ENCODE measurements around the gene PRDM2.

The PRDM2 gene

GRCh38 chr1:13664451-13664850 lies 35.5 kb upstream of the PRDM2 start:
- TF ChIP-seq PPARA (CRISPR knock-in tag; IDR thresholded peaks at IDR 0.05; ENCODE audit: borderline replicate concordance) = no peak
- TF ChIP-seq OSR1 (CRISPR knock-in tag; IDR thresholded peaks at IDR 0.05) = no peak
- ATAC-seq = no peak

- no peak for TF ChIP-seq ESRRG (CRISPR knock-in tag; IDR thresholded peaks at IDR 0.05)
- TF ChIP-seq TOX (CRISPR knock-in tag; IDR thresholded peaks at IDR 0.05; ENCODE audit: borderline replicate concordance) = no peak
- ATAC-seq = peak; percentile 17; the same call in 1 of the 3 replicates
These were observed 33.7 kb upstream of the PRDM2 start for GRCh38 chr1:13666317-13666716.

GRCh38 chr1:13667691-13668090 lies 32.3 kb upstream of the PRDM2 start:
- ATAC-seq = no peak
- TF ChIP-seq ZFP3 (CRISPR knock-in tag; IDR thresholded peaks at IDR 0.05) (no peak), OSR1 (CRISPR knock-in tag; IDR thresholded peaks at IDR 0.05) (no peak)

DNA sequence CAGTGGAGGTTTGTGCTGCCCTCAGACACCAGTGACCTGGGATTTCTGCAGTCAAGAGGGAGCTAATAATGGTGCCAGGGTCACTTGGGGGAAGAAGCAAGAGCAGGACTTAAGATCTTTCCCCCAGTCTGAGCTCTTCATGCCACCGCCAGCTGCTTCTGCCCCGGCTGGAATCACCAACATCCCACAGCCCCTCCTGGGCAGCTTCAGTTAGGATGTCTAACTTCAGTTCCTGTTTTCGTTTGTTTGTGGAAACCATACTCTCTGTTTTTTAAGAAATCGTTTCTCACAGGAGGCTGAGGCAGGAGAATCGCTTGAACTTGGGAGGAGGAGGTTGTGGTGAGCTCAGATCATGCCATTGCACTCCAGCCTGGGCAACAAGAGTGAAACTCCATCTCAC lies 25.6 kb upstream of the PRDM2 start:
- no peak for ATAC-seq
- TF ChIP-seq TOX (CRISPR knock-in tag; IDR thresholded peaks at IDR 0.05; ENCODE audit: borderline replicate concordance) (no peak), ZNF8 (CRISPR knock-in tag; IDR thresholded peaks at IDR 0.05) (no peak), ZFP30 (CRISPR knock-in tag; IDR thresholded peaks at IDR 0.05) (no peak), ARNTL (CRISPR knock-in tag; IDR thresholded peaks at IDR 0.05; ENCODE audit: borderline replicate concordance, low read depth) (no peak), CSDC2 (CRISPR knock-in tag; IDR thresholded peaks at IDR 0.05) (no peak), ZC3H10 (CRISPR knock-in tag; IDR thresholded peaks at IDR 0.05) (no peak), PPARA (CRISPR knock-in tag; IDR thresholded peaks at IDR 0.05; ENCODE audit: borderline replicate concordance) (no peak), SNAI2 (CRISPR knock-in tag; IDR thresholded peaks at IDR 0.05) (no peak), ESRRG (CRISPR knock-in tag; IDR thresholded peaks at IDR 0.05) (no peak), RARB (CRISPR knock-in tag; IDR thresholded peaks at IDR 0.05) (no peak), ISL1 (CRISPR knock-in tag; IDR thresholded peaks at IDR 0.05) (no peak), ZFP3 (CRISPR knock-in tag; IDR thresholded peaks at IDR 0.05) (no peak), OSR1 (CRISPR knock-in tag; IDR thresholded peaks at IDR 0.05) (no peak)
- TF ChIP-seq, protein P1, sequence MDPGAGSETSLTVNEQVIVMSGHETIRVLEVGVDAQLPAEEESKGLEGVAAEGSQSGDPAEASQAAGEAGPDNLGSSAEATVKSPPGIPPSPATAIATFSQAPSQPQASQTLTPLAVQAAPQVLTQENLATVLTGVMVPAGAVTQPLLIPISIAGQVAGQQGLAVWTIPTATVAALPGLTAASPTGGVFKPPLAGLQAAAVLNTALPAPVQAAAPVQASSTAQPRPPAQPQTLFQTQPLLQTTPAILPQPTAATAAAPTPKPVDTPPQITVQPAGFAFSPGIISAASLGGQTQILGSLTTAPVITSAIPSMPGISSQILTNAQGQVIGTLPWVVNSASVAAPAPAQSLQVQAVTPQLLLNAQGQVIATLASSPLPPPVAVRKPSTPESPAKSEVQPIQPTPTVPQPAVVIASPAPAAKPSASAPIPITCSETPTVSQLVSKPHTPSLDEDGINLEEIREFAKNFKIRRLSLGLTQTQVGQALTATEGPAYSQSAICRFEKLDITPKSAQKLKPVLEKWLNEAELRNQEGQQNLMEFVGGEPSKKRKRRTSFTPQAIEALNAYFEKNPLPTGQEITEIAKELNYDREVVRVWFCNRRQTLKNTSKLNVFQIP (CRISPR knock-in tag; IDR thresholded peaks at IDR 0.05; ENCODE audit: borderline replicate concordance, low read depth) = no peak
- TF ChIP-seq, protein P2, sequence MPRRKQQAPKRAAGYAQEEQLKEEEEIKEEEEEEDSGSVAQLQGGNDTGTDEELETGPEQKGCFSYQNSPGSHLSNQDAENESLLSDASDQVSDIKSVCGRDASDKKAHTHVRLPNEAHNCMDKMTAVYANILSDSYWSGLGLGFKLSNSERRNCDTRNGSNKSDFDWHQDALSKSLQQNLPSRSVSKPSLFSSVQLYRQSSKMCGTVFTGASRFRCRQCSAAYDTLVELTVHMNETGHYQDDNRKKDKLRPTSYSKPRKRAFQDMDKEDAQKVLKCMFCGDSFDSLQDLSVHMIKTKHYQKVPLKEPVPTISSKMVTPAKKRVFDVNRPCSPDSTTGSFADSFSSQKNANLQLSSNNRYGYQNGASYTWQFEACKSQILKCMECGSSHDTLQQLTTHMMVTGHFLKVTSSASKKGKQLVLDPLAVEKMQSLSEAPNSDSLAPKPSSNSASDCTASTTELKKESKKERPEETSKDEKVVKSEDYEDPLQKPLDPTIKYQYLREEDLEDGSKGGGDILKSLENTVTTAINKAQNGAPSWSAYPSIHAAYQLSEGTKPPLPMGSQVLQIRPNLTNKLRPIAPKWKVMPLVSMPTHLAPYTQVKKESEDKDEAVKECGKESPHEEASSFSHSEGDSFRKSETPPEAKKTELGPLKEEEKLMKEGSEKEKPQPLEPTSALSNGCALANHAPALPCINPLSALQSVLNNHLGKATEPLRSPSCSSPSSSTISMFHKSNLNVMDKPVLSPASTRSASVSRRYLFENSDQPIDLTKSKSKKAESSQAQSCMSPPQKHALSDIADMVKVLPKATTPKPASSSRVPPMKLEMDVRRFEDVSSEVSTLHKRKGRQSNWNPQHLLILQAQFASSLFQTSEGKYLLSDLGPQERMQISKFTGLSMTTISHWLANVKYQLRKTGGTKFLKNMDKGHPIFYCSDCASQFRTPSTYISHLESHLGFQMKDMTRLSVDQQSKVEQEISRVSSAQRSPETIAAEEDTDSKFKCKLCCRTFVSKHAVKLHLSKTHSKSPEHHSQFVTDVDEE (CRISPR knock-in tag; IDR thresholded peaks at IDR 0.05) = no peak

- no peak for ATAC-seq
- no peak for TF ChIP-seq ZC3H10 (CRISPR knock-in tag; IDR thresholded peaks at IDR 0.05)
- TF ChIP-seq ZNF565 (CRISPR knock-in tag; conservative IDR thresholded peaks at IDR 0.05; ENCODE audit: low read depth) = no peak
- TF ChIP-seq, protein P3, sequence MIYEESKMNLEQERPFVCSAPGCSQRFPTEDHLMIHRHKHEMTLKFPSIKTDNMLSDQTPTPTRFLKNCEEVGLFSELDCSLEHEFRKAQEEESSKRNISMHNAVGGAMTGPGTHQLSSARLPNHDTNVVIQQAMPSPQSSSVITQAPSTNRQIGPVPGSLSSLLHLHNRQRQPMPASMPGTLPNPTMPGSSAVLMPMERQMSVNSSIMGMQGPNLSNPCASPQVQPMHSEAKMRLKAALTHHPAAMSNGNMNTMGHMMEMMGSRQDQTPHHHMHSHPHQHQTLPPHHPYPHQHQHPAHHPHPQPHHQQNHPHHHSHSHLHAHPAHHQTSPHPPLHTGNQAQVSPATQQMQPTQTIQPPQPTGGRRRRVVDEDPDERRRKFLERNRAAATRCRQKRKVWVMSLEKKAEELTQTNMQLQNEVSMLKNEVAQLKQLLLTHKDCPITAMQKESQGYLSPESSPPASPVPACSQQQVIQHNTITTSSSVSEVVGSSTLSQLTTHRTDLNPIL (CRISPR knock-in tag; IDR thresholded peaks at IDR 0.05; ENCODE audit: low read depth) = no peak
- TF ChIP-seq, protein P2 (CRISPR knock-in tag; IDR thresholded peaks at IDR 0.05) = no peak
- no peak for TF ChIP-seq ESRRG (CRISPR knock-in tag; IDR thresholded peaks at IDR 0.05)
- TF ChIP-seq ZNF70 (CRISPR knock-in tag; IDR thresholded peaks at IDR 0.05) = no peak
- no peak for TF ChIP-seq CSRNP3 (CRISPR knock-in tag; IDR thresholded peaks at IDR 0.05)
- TF ChIP-seq TOX (CRISPR knock-in tag; IDR thresholded peaks at IDR 0.05; ENCODE audit: borderline replicate concordance) = no peak
- TF ChIP-seq BACH2 (CRISPR knock-in tag; IDR thresholded peaks at IDR 0.05; ENCODE audit: borderline replicate concordance) = no peak
- no peak for TF ChIP-seq CSDC2 (CRISPR knock-in tag; IDR thresholded peaks at IDR 0.05)
These were observed 24.8 kb upstream of the PRDM2 start for GRCh38 chr1:13675151-13675651.

All from SK-N-SH treated with all-trans-retinoic acid at 6 μM for 48 hours (cell line).